ENCODE results near the gene CHTOP. TPM values are rescaled to one million over a fixed set of nuclear protein-coding genes. Genes with fewer than 3 reads are reported as not detected.

The CHTOP gene
- total RNA-seq, 1 experiment from 2014 or later, result 156 TPM

- Mint-ChIP-seq H3K36me3 (ENCODE audit: insufficient read depth, unreplicated experiment) (no peaks in the 10 kb centered on the region), H3K4me3 (ENCODE audit: unreplicated experiment) (no peak overlapping the region), H3K27me3 (ENCODE audit: insufficient read depth, unreplicated experiment) (peaks cover 35% of the 10 kb centered on the region), H3K9me3 (ENCODE audit: unreplicated experiment) (no peaks in the 10 kb centered on the region), H3K27ac (ENCODE audit: low read depth, unreplicated experiment) (no peak overlapping the region), H3K4me1 (ENCODE audit: insufficient read depth, unreplicated experiment) (peaks cover 8% of the 10 kb centered on the region)
- intact Hi-C loops (cut with micrococcal nuclease), result no loop called here
- no peak for TF ChIP-seq CTCF (IDR thresholded peaks at IDR 0.05; ENCODE audit: unreplicated experiment)
- CTCF ChIA-PET, result interaction anchor here (0.7 to 1.0 kb wide), 3 partner anchors 8 to 65 kb away, joined by 3 read pairs; no protein-coding TSS in a partner anchor
- POLR2A ChIA-PET, result no interaction called here
- no peak for DNase-seq (ENCODE audit: unreplicated experiment)
- BruUV-seq (replicated peaks), result no TSS peak
These were observed 51.0 kb downstream of the CHTOP start for GRCh38 chr1:153684892-153685291.

GRCh38 chr1:153685544-153686340, 51.9 kb downstream of the CHTOP start:
- POLR2A ChIA-PET, result interaction anchor here (0.8 kb wide), 1 partner anchor 9 kb away, joined by 3 read pairs; no protein-coding TSS in a partner anchor
- no peak for DNase-seq (ENCODE audit: unreplicated experiment)
- Mint-ChIP-seq H3K27ac (ENCODE audit: low read depth, unreplicated experiment) (no peak overlapping the region), H3K4me3 (ENCODE audit: unreplicated experiment) (no peak overlapping the region), H3K9me3 (ENCODE audit: unreplicated experiment) (no peaks in the 10 kb centered on the region), H3K4me1 (ENCODE audit: insufficient read depth, unreplicated experiment) (peaks cover 8% of the 10 kb centered on the region), H3K36me3 (ENCODE audit: insufficient read depth, unreplicated experiment) (no peaks in the 10 kb centered on the region), H3K27me3 (ENCODE audit: insufficient read depth, unreplicated experiment) (peaks cover 27% of the 10 kb centered on the region)
- CTCF ChIA-PET, result interaction anchor here (0.8 kb wide), 1 partner anchor 9 kb away, joined by 3 read pairs; no protein-coding TSS in a partner anchor
- TF ChIP-seq CTCF (IDR thresholded peaks at IDR 0.05; ENCODE audit: unreplicated experiment), result no peak
- BruUV-seq (replicated peaks), result no TSS peak
- intact Hi-C loops (cut with micrococcal nuclease), result no loop called here

GRCh38 chr1:153687346-153688125, 53.7 kb downstream of the CHTOP start:
- Mint-ChIP-seq H3K27me3 (ENCODE audit: insufficient read depth, unreplicated experiment) (peaks cover 14% of the 10 kb centered on the region), H3K27ac (ENCODE audit: low read depth, unreplicated experiment) (no peak overlapping the region), H3K4me3 (ENCODE audit: unreplicated experiment) (no peak overlapping the region), H3K36me3 (ENCODE audit: insufficient read depth, unreplicated experiment) (no peaks in the 10 kb centered on the region), H3K9me3 (ENCODE audit: unreplicated experiment) (no peaks in the 10 kb centered on the region), H3K4me1 (ENCODE audit: insufficient read depth, unreplicated experiment) (peaks cover 8% of the 10 kb centered on the region)
- intact Hi-C loops (cut with micrococcal nuclease), result no loop called here
- no TSS peak for BruUV-seq (replicated peaks)
- no peak for DNase-seq (ENCODE audit: unreplicated experiment)
- POLR2A ChIA-PET, result interaction anchor here (0.6 to 0.9 kb wide), 3 partner anchors 37 to 307 kb away, joined by 3 to 4 read pairs (median 3); partner anchors contain the start of gene CREB3L4
- CTCF ChIA-PET, result interaction anchor here (0.7 to 2.8 kb wide), 3 partner anchors 9 to 185 kb away, joined by 3 to 13 read pairs (median 4); partner anchors contain the start of gene NPR1
- no peak for TF ChIP-seq CTCF (IDR thresholded peaks at IDR 0.05; ENCODE audit: unreplicated experiment)

GRCh38 chr1:153688276-153688675, 54.4 kb downstream of the CHTOP start:
- Mint-ChIP-seq H3K36me3 (ENCODE audit: insufficient read depth, unreplicated experiment) (no peaks in the 10 kb centered on the region), H3K27me3 (ENCODE audit: insufficient read depth, unreplicated experiment) (peaks cover 14% of the 10 kb centered on the region), H3K4me1 (ENCODE audit: insufficient read depth, unreplicated experiment) (peaks cover 8% of the 10 kb centered on the region), H3K4me3 (ENCODE audit: unreplicated experiment) (no peak overlapping the region), H3K27ac (ENCODE audit: low read depth, unreplicated experiment) (no peak overlapping the region), H3K9me3 (ENCODE audit: unreplicated experiment) (no peaks in the 10 kb centered on the region)
- BruUV-seq (replicated peaks), result no TSS peak
- intact Hi-C loops (cut with micrococcal nuclease), result no loop called here
- no peak for TF ChIP-seq CTCF (IDR thresholded peaks at IDR 0.05; ENCODE audit: unreplicated experiment)
- no peak for DNase-seq (ENCODE audit: unreplicated experiment)
- CTCF ChIA-PET, result interaction anchor here (0.7 to 2.8 kb wide), 3 partner anchors 10 to 186 kb away, joined by 3 to 13 read pairs (median 4); partner anchors contain the start of gene NPR1
- POLR2A ChIA-PET, result interaction anchor here (0.6 to 0.9 kb wide), 3 partner anchors 14 to 36 kb away, joined by 3 read pairs; no protein-coding TSS in a partner anchor

Measured in MCF 10A (cell line).